ENCODE measurements around the gene PRDM7.

PRDM7 gene

GRCh38 chr16:90034504-90034903 lies 42.6 kb downstream of the PRDM7 start:
- H3K4me3 Mint-ChIP-seq, result no peak overlapping the region
- H3K27ac Mint-ChIP-seq, result no peak overlapping the region
- no peaks in the 10 kb centered on the region for H3K4me1 Mint-ChIP-seq (ENCODE audit: low read depth)
- H3K27me3 Mint-ChIP-seq, result no peaks in the 10 kb centered on the region
- H3K36me3 Mint-ChIP-seq (ENCODE audit: low read depth), result peaks cover 40% of the 10 kb centered on the region
- DNase-seq, result no peak
- H3K9me3 Mint-ChIP-seq, result peaks cover 6% of the 10 kb centered on the region

- DNase-seq, result no peak
- no peak overlapping the region for H3K27ac Mint-ChIP-seq
- H3K9me3 Mint-ChIP-seq, result peaks cover 6% of the 10 kb centered on the region
- H3K4me3 Mint-ChIP-seq, result no peak overlapping the region
- no peaks in the 10 kb centered on the region for H3K27me3 Mint-ChIP-seq
- H3K36me3 Mint-ChIP-seq (ENCODE audit: low read depth), result peaks cover 36% of the 10 kb centered on the region
- H3K4me1 Mint-ChIP-seq (ENCODE audit: low read depth), result no peaks in the 10 kb centered on the region
These were observed 43.7 kb downstream of the PRDM7 start for GRCh38 chr16:90033387-90033786.

- no peaks in the 10 kb centered on the region for H3K27me3 Mint-ChIP-seq
- DNase-seq, result no peak
- H3K4me1 Mint-ChIP-seq (ENCODE audit: low read depth), result no peaks in the 10 kb centered on the region
- peaks cover 33% of the 10 kb centered on the region for H3K36me3 Mint-ChIP-seq (ENCODE audit: low read depth)
- H3K27ac Mint-ChIP-seq, result peak overlapping the region; percentile 91
- peaks cover 6% of the 10 kb centered on the region for H3K9me3 Mint-ChIP-seq
- no peak overlapping the region for H3K4me3 Mint-ChIP-seq
These were observed 44.3 kb downstream of the PRDM7 start for GRCh38 chr16:90032674-90033331.

- Mint-ChIP-seq H3K4me1 (ENCODE audit: low read depth) (no peaks in the 10 kb centered on the region), H3K4me3 (peak overlapping the region; percentile 6), H3K36me3 (ENCODE audit: low read depth) (peaks cover 33% of the 10 kb centered on the region), H3K27me3 (no peaks in the 10 kb centered on the region), H3K9me3 (peaks cover 6% of the 10 kb centered on the region), H3K27ac (peak overlapping the region; percentile 91)
- no peak for DNase-seq
These were observed 45.0 kb downstream of the PRDM7 start for GRCh38 chr16:90031931-90032673.

- Mint-ChIP-seq H3K9me3 (peaks cover 6% of the 10 kb centered on the region), H3K4me1 (ENCODE audit: low read depth) (peaks cover 1% of the 10 kb centered on the region), H3K27ac (peak overlapping the region; percentile 91), H3K27me3 (no peaks in the 10 kb centered on the region), H3K36me3 (ENCODE audit: low read depth) (peaks cover 26% of the 10 kb centered on the region), H3K4me3 (peak overlapping the region; percentile 45)
- DNase-seq, result no peak
These were observed 45.8 kb downstream of the PRDM7 start for GRCh38 chr16:90031186-90031930.

GRCh38 chr16:90028985-90029384 lies 48.1 kb downstream of the PRDM7 start:
- no peak for DNase-seq
- no peak overlapping the region for H3K4me3 Mint-ChIP-seq
- no peaks in the 10 kb centered on the region for H3K27me3 Mint-ChIP-seq
- peaks cover 6% of the 10 kb centered on the region for H3K9me3 Mint-ChIP-seq
- peaks cover 22% of the 10 kb centered on the region for H3K36me3 Mint-ChIP-seq (ENCODE audit: low read depth)
- H3K4me1 Mint-ChIP-seq (ENCODE audit: low read depth), result peaks cover 7% of the 10 kb centered on the region
- no peak overlapping the region for H3K27ac Mint-ChIP-seq

GRCh38 chr16:90027611-90028010 lies 49.5 kb downstream of the PRDM7 start:
- H3K4me3 Mint-ChIP-seq, result no peak overlapping the region
- H3K9me3 Mint-ChIP-seq, result peaks cover 6% of the 10 kb centered on the region
- no peak for DNase-seq
- H3K36me3 Mint-ChIP-seq (ENCODE audit: low read depth), result peaks cover 18% of the 10 kb centered on the region
- H3K4me1 Mint-ChIP-seq (ENCODE audit: low read depth), result peaks cover 13% of the 10 kb centered on the region
- H3K27me3 Mint-ChIP-seq, result no peaks in the 10 kb centered on the region
- no peak overlapping the region for H3K27ac Mint-ChIP-seq

- DNase-seq, result no peak
- no peak overlapping the region for H3K4me3 Mint-ChIP-seq
- H3K9me3 Mint-ChIP-seq, result peaks cover 6% of the 10 kb centered on the region
- H3K27me3 Mint-ChIP-seq, result peaks cover 3% of the 10 kb centered on the region
- H3K27ac Mint-ChIP-seq, result no peak overlapping the region
- peaks cover 23% of the 10 kb centered on the region for H3K4me1 Mint-ChIP-seq (ENCODE audit: low read depth)
- H3K36me3 Mint-ChIP-seq (ENCODE audit: low read depth), result peaks cover 8% of the 10 kb centered on the region
These were observed 51.0 kb downstream of the PRDM7 start for GRCh38 chr16:90026135-90026534.

GRCh38 chr16:90023078-90023447 lies 54.1 kb downstream of the PRDM7 start:
- Mint-ChIP-seq H3K4me3 (peak overlapping the region; percentile 74), H3K27me3 (peaks cover 16% of the 10 kb centered on the region), H3K36me3 (ENCODE audit: low read depth) (peaks cover 5% of the 10 kb centered on the region), H3K4me1 (ENCODE audit: low read depth) (peaks cover 29% of the 10 kb centered on the region), H3K9me3 (peaks cover 6% of the 10 kb centered on the region), H3K27ac (peak overlapping the region; percentile 71)
- DNase-seq, result no peak

GRCh38 chr16:90022209-90023077 lies 54.7 kb downstream of the PRDM7 start:
- H3K4me3 Mint-ChIP-seq, result peak overlapping the region; percentile 74
- peaks cover 5% of the 10 kb centered on the region for H3K36me3 Mint-ChIP-seq (ENCODE audit: low read depth)
- H3K9me3 Mint-ChIP-seq, result peaks cover 6% of the 10 kb centered on the region
- peak; percentile 89 for DNase-seq
- peaks cover 18% of the 10 kb centered on the region for H3K27me3 Mint-ChIP-seq
- peak overlapping the region; percentile 71 for H3K27ac Mint-ChIP-seq
- H3K4me1 Mint-ChIP-seq (ENCODE audit: low read depth), result peaks cover 29% of the 10 kb centered on the region

- no peak overlapping the region for H3K4me3 Mint-ChIP-seq
These were observed 56.2 kb downstream of the PRDM7 start for GRCh38 chr16:90020838-90021382.

GRCh38 chr16:90020260-90020837 lies 56.8 kb downstream of the PRDM7 start:
- peaks cover 23% of the 10 kb centered on the region for H3K4me1 Mint-ChIP-seq (ENCODE audit: low read depth)
- no peak overlapping the region for H3K27ac Mint-ChIP-seq
- H3K27me3 Mint-ChIP-seq, result peaks cover 18% of the 10 kb centered on the region
- H3K4me3 Mint-ChIP-seq, result peak overlapping the region; percentile 62
- no peak for DNase-seq
- H3K9me3 Mint-ChIP-seq, result peaks cover 6% of the 10 kb centered on the region
- peaks cover 5% of the 10 kb centered on the region for H3K36me3 Mint-ChIP-seq (ENCODE audit: low read depth)

More at GRCh38 chr16:90020838-90021382, 56.2 kb downstream of the PRDM7 start:
- Mint-ChIP-seq H3K9me3 (peaks cover 6% of the 10 kb centered on the region), H3K27ac (no peak overlapping the region), H3K4me1 (ENCODE audit: low read depth) (peaks cover 24% of the 10 kb centered on the region), H3K27me3 (peaks cover 18% of the 10 kb centered on the region), H3K36me3 (ENCODE audit: low read depth) (peaks cover 5% of the 10 kb centered on the region)
- no peak for DNase-seq

- Mint-ChIP-seq H3K4me1 (ENCODE audit: low read depth) (peaks cover 23% of the 10 kb centered on the region), H3K4me3 (peak overlapping the region; percentile 62), H3K9me3 (peaks cover 6% of the 10 kb centered on the region), H3K27me3 (peaks cover 18% of the 10 kb centered on the region), H3K27ac (no peak overlapping the region), H3K36me3 (ENCODE audit: low read depth) (peaks cover 5% of the 10 kb centered on the region)
- DNase-seq, result peak; percentile 70
These were observed 57.4 kb downstream of the PRDM7 start for GRCh38 chr16:90019543-90020259.

All from activated T-cell treated with anti-CD3 and anti-CD28 coated beads, Interleukin-2, amount 50 U/mL, for 24 hours (primary cell).